Epithelial cell of proximal tubule (primary cell): ENCODE measurements around the gene TNFSF13. TPM values are rescaled to one million over a fixed set of nuclear protein-coding genes. Genes with fewer than 3 reads are reported as not detected.

Experiments used
- DNase-seq: peaks from one replicate; pipeline ENCODE4 v3.0.0-alpha.2; 2011; ENCODE audit warnings: low read depth
- H3K4me3 ChIP-seq: 2 replicates; pipeline ENCODE4 v1.5.1; 2011; ENCODE audit warnings: low read depth, mild to moderate bottlenecking, low read length
- total RNA-seq: library from RNA; depleted of rRNA; stranded (reverse); fragments of >200 nt; gene quantifications from 2 replicates; pipeline ENCODE4 v1.2.3, GENCODE V29; 2015
- TF ChIP-seq, protein P1 (sequence below): conservative IDR thresholded peaks from 2 replicates; pipeline ENCODE4 v1.5.1; 2012; ENCODE audit warnings: low read depth, mild to moderate bottlenecking, low read length

The TNFSF13 gene, protein sequence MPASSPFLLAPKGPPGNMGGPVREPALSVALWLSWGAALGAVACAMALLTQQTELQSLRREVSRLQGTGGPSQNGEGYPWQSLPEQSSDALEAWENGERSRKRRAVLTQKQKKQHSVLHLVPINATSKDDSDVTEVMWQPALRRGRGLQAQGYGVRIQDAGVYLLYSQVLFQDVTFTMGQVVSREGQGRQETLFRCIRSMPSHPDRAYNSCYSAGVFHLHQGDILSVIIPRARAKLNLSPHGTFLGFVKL
- 5.2 and 6.4 TPM in 2 replicates for total RNA-seq

DNA sequence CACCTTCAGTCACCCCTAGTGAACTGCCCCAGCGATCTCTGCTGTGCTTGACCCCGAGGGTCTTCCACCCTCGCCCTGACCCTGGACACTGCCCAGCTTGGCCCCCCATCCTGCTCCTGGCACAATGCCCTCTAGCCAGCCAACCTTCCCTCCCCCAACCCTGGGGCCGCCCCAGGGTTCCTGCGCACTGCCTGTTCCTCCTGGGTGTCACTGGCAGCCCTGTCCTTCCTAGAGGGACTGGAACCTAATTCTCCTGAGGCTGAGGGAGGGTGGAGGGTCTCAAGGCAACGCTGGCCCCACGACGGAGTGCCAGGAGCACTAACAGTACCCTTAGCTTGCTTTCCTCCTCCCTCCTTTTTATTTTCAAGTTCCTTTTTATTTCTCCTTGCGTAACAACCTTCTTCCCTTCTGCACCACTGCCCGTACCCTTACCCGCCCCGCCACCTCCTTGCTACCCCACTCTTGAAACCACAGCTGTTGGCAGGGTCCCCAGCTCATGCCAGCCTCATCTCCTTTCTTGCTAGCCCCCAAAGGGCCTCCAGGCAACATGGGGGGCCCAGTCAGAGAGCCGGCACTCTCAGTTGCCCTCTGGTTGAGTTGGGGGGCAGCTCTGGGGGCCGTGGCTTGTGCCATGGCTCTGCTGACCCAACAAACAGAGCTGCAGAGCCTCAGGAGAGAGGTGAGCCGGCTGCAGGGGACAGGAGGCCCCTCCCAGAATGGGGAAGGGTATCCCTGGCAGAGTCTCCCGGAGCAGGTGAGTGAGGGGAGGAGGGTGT, at the start of gene TNFSF13:
TSS of gene TNFSF13 (plus strand) at position 207 of the 776 bp plus-strand sequence. CDS start at position 497, 290 bp downstream.
- DNase-seq, result no peak
- H3K4me3 ChIP-seq, result peak within 1 kb of the TSS; percentile 89
- TF ChIP-seq, protein P1, sequence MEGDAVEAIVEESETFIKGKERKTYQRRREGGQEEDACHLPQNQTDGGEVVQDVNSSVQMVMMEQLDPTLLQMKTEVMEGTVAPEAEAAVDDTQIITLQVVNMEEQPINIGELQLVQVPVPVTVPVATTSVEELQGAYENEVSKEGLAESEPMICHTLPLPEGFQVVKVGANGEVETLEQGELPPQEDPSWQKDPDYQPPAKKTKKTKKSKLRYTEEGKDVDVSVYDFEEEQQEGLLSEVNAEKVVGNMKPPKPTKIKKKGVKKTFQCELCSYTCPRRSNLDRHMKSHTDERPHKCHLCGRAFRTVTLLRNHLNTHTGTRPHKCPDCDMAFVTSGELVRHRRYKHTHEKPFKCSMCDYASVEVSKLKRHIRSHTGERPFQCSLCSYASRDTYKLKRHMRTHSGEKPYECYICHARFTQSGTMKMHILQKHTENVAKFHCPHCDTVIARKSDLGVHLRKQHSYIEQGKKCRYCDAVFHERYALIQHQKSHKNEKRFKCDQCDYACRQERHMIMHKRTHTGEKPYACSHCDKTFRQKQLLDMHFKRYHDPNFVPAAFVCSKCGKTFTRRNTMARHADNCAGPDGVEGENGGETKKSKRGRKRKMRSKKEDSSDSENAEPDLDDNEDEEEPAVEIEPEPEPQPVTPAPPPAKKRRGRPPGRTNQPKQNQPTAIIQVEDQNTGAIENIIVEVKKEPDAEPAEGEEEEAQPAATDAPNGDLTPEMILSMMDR, result no peak

DNA sequence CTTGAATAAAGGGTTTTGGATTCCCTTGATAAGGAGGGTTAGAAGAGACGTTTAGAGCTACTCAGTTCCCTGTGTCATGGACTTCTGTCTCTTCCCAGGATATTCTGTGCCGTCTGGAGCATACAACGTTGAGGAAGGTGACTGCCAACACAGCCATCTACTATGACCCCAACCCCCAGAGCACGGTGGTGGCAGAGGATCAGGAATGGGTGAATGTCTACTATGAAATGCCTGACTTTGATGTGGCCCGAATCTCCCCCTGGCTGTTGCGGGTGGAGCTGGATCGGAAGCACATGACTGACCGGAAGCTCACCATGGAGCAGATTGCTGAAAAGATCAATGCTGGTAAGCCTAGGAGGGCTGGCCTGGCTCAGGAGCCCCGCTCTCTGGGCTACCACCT, 49.7 kb upstream of the TNFSF13 start:
- H3K4me3 ChIP-seq, result no peak overlapping the region
- TF ChIP-seq, protein P1, result no peak
- no peak for DNase-seq

DNA sequence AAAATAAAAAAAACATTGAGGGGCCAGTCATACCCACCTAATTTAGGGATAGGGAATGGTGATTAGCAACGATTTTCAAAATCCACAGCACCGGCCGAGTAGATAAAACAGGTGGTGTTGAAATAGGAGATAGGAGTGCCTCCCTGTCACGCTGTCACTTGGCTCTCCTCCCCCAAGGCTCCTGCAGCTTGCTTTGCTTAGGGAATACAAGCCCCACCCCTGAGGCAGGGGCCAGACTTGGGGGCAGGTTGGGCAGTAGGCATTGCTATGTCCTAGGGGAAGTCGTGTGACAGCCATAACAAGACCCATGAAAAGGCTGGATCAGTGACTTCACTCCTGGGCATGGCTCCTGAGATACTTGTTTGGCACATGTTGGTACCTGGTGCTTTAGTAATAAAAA, 48.6 kb upstream of the TNFSF13 start:
- TF ChIP-seq, protein P1, result no peak
- H3K4me3 ChIP-seq, result no peak overlapping the region
- DNase-seq, result no peak

DNA sequence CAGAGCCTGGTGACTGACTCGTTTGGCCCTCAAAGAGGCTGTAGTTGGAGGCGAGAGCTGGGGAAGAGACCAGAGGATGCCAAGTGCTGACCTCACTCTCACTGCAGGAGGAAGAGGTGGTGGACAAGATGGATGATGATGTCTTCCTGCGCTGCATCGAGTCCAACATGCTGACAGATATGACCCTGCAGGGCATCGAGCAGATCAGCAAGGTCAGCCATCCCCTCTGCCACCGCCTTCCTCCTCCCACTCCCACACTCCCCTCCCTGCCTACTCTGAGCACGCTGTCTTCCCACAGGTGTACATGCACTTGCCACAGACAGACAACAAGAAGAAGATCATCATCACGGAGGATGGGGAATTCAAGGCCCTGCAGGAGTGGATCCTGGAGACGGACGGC, 47.4 kb upstream of the TNFSF13 start:
- H3K4me3 ChIP-seq, result no peak overlapping the region
- DNase-seq, result no peak
- TF ChIP-seq, protein P1, result no peak

DNA sequence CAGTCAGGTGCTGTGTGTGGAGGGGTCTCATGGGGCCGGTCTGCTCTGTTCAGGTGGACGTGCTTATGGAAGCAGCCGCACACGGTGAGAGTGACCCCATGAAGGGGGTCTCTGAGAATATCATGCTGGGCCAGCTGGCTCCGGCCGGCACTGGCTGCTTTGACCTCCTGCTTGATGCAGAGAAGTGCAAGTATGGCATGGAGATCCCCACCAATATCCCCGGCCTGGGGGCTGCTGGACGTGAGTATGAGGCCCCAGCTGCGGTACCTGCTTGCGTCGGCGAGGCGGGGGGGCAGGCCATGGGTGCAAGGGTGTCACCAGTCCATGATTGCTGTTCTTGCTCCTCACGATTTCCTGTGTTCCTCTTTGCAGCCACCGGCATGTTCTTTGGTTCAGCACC, 46.4 kb upstream of the TNFSF13 start:
- DNase-seq, result no peak
- H3K4me3 ChIP-seq, result no peak overlapping the region
- TF ChIP-seq, protein P1, result no peak

DNA sequence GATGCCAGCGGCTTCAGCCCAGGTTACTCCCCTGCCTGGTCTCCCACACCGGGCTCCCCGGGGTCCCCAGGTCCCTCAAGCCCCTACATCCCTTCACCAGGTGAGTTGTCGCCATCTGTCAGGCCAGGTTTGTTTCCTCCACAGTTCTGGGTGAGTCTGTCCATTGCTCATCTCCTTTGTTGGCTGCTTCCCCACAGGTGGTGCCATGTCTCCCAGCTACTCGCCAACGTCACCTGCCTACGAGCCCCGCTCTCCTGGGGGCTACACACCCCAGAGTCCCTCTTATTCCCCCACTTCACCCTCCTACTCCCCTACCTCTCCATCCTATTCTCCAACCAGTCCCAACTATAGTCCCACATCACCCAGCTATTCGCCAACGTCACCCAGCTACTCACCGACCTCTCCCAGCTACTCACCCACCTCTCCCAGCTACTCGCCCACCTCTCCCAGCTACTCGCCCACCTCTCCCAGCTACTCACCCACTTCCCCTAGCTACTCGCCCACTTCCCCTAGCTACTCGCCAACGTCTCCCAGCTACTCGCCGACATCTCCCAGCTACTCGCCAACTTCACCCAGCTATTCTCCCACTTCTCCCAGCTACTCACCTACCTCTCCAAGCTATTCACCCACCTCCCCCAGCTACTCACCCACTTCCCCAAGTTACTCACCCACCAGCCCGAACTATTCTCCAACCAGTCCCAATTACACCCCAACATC, 45.6 kb upstream of the TNFSF13 start:
- DNase-seq, result no peak
- no peak overlapping the region for H3K4me3 ChIP-seq
- TF ChIP-seq, protein P1, result no peak
